ENCODE measurements around the gene RAB28.

The RAB28 gene

DNA sequence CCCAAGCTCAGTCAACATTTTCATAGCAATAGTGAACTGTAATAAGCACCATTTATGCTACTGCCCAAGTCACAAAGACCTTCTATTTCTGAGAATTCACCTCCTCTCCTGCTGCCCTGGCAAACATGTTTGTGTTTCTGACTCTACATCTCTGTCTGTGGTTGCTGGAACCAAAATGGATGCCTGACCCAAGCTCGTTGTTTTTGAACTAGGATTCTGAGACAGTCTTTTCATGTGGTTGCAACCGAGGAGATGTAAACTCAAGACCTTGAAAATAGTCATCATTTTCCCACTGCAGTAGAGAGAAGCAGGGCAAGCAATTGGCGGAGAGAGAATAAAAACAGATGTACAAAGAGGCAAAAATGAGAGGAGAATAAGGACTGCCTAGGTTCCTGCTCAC is 160.2 kb downstream of the RAB28 start:
- Histone ChIP-seq H3K4ac (ENCODE audit: low read depth in 1 of 2, low read length in 2 of 2) (no peak overlapping the region), H4K91ac (ENCODE audit: low read length) (no peak overlapping the region), H3K9me3 (ENCODE audit: control insufficient read depth, low read length) (peaks cover 19% of the 10 kb centered on the region), H3K4me2 (ENCODE audit: low read length, poor library complexity, severe bottlenecking) (no peak overlapping the region), H3K4me3 (ENCODE audit: insufficient read depth in 1 of 2, low read depth in 1 of 2, low read length in 2 of 2) (no peak overlapping the region), H2BK12ac (ENCODE audit: low read length in 2 of 2) (no peak overlapping the region), H3K9ac (ENCODE audit: low read length) (no peak overlapping the region), H3K79me1 (replicated peaks; ENCODE audit: low read length, poor library complexity, severe bottlenecking) (no peaks in the 10 kb centered on the region), H3K27ac (ENCODE audit: low read length, poor library complexity, severe bottlenecking) (no peak overlapping the region), H3K36me3 (ENCODE audit: control insufficient read depth in 1 of 2, insufficient read depth in 2 of 2, low read depth in 1 of 2, low read length in 2 of 2) (no peaks in the 10 kb centered on the region), H2AFZ (ENCODE audit: low read depth, low read length) (no peak overlapping the region), H3K18ac (ENCODE audit: low read depth in 1 of 2, low read length in 2 of 2) (no peak overlapping the region), H2BK5ac (ENCODE audit: low read depth, low read length, poor library complexity, severe bottlenecking) (no peak overlapping the region), H2BK15ac (ENCODE audit: low read depth, poor library complexity, severe bottlenecking) (no peak overlapping the region), H3K23ac (ENCODE audit: low read length in 2 of 2) (no peak overlapping the region), H2AK5ac (ENCODE audit: low read length, severe bottlenecking) (no peak overlapping the region), H3K4me1 (ENCODE audit: control insufficient read depth, insufficient read depth, low read depth, low read length) (no peaks in the 10 kb centered on the region), H4K8ac (ENCODE audit: low read length) (no peak overlapping the region), H3K27me3 (ENCODE audit: control insufficient read depth in 1 of 2, insufficient read depth in 1 of 2, low read length in 2 of 2) (no peaks in the 10 kb centered on the region), H3K14ac (ENCODE audit: low read length in 2 of 2) (no peak overlapping the region), H2BK120ac (ENCODE audit: low read depth, low read length) (no peak overlapping the region)
- WGBS: 81% methylated on average over 2 of the region's 3 CpGs
- no peak for DNase-seq

GRCh38 chr4:13322681-13323101 is 161.4 kb downstream of the RAB28 start:
- Histone ChIP-seq H2AK5ac (ENCODE audit: low read length, severe bottlenecking) (no peak overlapping the region), H3K27me3 (ENCODE audit: control insufficient read depth in 1 of 2, insufficient read depth in 1 of 2, low read length in 2 of 2) (no peaks in the 10 kb centered on the region), H4K8ac (ENCODE audit: low read length) (peak overlapping the region; percentile 22), H2BK120ac (ENCODE audit: low read depth, low read length) (no peak overlapping the region), H3K79me1 (replicated peaks; ENCODE audit: low read length, poor library complexity, severe bottlenecking) (no peaks in the 10 kb centered on the region), H2AFZ (ENCODE audit: low read depth, low read length) (no peak overlapping the region), H3K36me3 (ENCODE audit: control insufficient read depth in 1 of 2, insufficient read depth in 2 of 2, low read depth in 1 of 2, low read length in 2 of 2) (no peaks in the 10 kb centered on the region), H4K91ac (ENCODE audit: low read length) (peak overlapping the region; percentile 34), H2BK15ac (ENCODE audit: low read depth, poor library complexity, severe bottlenecking) (no peak overlapping the region), H3K4ac (ENCODE audit: low read depth in 1 of 2, low read length in 2 of 2) (no peak overlapping the region), H3K4me1 (ENCODE audit: control insufficient read depth, insufficient read depth, low read depth, low read length) (no peaks in the 10 kb centered on the region), H3K9me3 (ENCODE audit: control insufficient read depth, low read length) (peaks cover 19% of the 10 kb centered on the region), H3K4me2 (ENCODE audit: low read length, poor library complexity, severe bottlenecking) (no peak overlapping the region), H3K9ac (ENCODE audit: low read length) (no peak overlapping the region), H3K23ac (ENCODE audit: low read length in 2 of 2) (no peak overlapping the region), H3K27ac (ENCODE audit: low read length, poor library complexity, severe bottlenecking) (peak overlapping the region; percentile 3), H3K4me3 (ENCODE audit: insufficient read depth in 1 of 2, low read depth in 1 of 2, low read length in 2 of 2) (peak overlapping the region in 1 of 2 experiments; percentile 33), H2BK5ac (ENCODE audit: low read depth, low read length, poor library complexity, severe bottlenecking) (no peak overlapping the region), H3K18ac (ENCODE audit: low read depth in 1 of 2, low read length in 2 of 2) (no peak overlapping the region), H3K14ac (ENCODE audit: low read length in 2 of 2) (no peak overlapping the region), H2BK12ac (ENCODE audit: low read length in 2 of 2) (no peak overlapping the region)
- peak; percentile 39 for DNase-seq
